GM12864 (cell line): ENCODE results near the gene RERE.
"Not testable (repeated sequence)": the region's sequence is repeated elsewhere in the genome, so short reads cannot be mapped to it uniquely, and the experiment has no call there.

Source experiments
- DNase-seq: peaks from one replicate; pipeline ENCODE4 v3.0.0-alpha.2; 2011; ENCODE audit warnings: low read depth
- H3K4me3 ChIP-seq: 2 replicates; pipeline ENCODE4 v1.5.1; 2011; ENCODE audit warnings: mild to moderate bottlenecking, low read depth, low read length, control low read depth
- CTCF ChIP-seq: IDR thresholded peaks from 2 replicates; pipeline ENCODE4 v1.5.1; 2011; ENCODE audit warnings: low read depth, mild to moderate bottlenecking, moderate library complexity, low read length, control low read depth, inconsistent platforms; ENCODE audit errors: missing control alignments

Gene RERE

GRCh38 chr1:8789314-8790214, 27.9 kb downstream of the RERE start:
- no peak for TF ChIP-seq CTCF
- DNase-seq: no peak
- H3K4me3 ChIP-seq: no peak overlapping the region

GRCh38 chr1:8787218-8787617, 30.2 kb downstream of the RERE start:
- no peak for DNase-seq
- TF ChIP-seq CTCF: no peak

GRCh38 chr1:8786204-8786603, 31.2 kb downstream of the RERE start:
- H3K4me3 ChIP-seq: not testable (repeated sequence)

More at GRCh38 chr1:8787218-8787617, 30.2 kb downstream of the RERE start:
- no peak overlapping the region for H3K4me3 ChIP-seq

GRCh38 chr1:8782955-8783354, 34.5 kb downstream of the RERE start:
- no peak for TF ChIP-seq CTCF
- no peak overlapping the region for H3K4me3 ChIP-seq
- no peak for DNase-seq

More at GRCh38 chr1:8786204-8786603, 31.2 kb downstream of the RERE start:
- not testable (repeated sequence) for DNase-seq

GRCh38 chr1:8782001-8782620, 35.3 kb downstream of the RERE start:
- H3K4me3 ChIP-seq: no peak overlapping the region
- DNase-seq: no peak
- TF ChIP-seq CTCF: no peak

GRCh38 chr1:8780405-8780804, 37.0 kb downstream of the RERE start:
- TF ChIP-seq CTCF: no peak
- H3K4me3 ChIP-seq: no peak overlapping the region
- no peak for DNase-seq

- no peak for DNase-seq
- no peak overlapping the region for H3K4me3 ChIP-seq
- TF ChIP-seq CTCF: no peak
Observed at GRCh38 chr1:8777867-8778266, 39.6 kb downstream of the RERE start.
